IMR-90 (cell line): Measurements from ENCODE around the gene STUM. TPM values are rescaled to one million over a fixed set of nuclear protein-coding genes. Genes with fewer than 3 reads are reported as not detected.

Experiments used
- ATAC-seq: fragments of 200-7000 bp; cut with Tn5 transposase; 2 replicates; pipeline ENCODE4 v1.9.1; 2020; ENCODE audit warnings: low read depth, mild to moderate bottlenecking, moderate library complexity
- BruUV-seq: library from RNA; stranded (reverse); fragments of 400-500 nt; replicated peaks from 2 replicates; lab custom pipeline; 2021; lab: Mats Ljungman, UMichigan
- CTCF ChIA-PET: fragments of 300-600 bp; formaldehyde crosslinking; extraction: SDS; loops from one replicate; lab custom pipeline; 2021; ENCODE audit warnings: antibody characterized with exemption; lab: Yijun Ruan, JAX
- POLR2A ChIA-PET: fragments of 300-600 bp; sonication (Branson Sonifier 250); formaldehyde crosslinking; loops from one replicate; lab custom pipeline; 2022; ENCODE audit warnings: antibody characterized with exemption; ENCODE audit not compliant: unreplicated experiment; lab: Charles Lee
- DNase-seq: peaks from one replicate; pipeline ENCODE4 v3.0.0; 2013
- H2AFZ ChIP-seq: replicated peaks from 2 replicates; pipeline ENCODE3; 2013; ENCODE audit warnings: low read length, mild to moderate bottlenecking; ENCODE audit not compliant: poor library complexity
- H2AK5ac ChIP-seq: 2 replicates; pipeline ENCODE4 v1.6.1; 2013; ENCODE audit warnings: low read depth, low read length, inconsistent platforms
- H2AK9ac ChIP-seq: replicated peaks from 2 replicates; pipeline ENCODE3; 2013; ENCODE audit warnings: mild to moderate bottlenecking, low read depth, low read length, moderate library complexity; ENCODE audit not compliant: poor library complexity
- H2BK120ac ChIP-seq: 2 replicates; pipeline ENCODE4 v1.6.1; 2013; ENCODE audit warnings: low read depth, low read length, inconsistent platforms
- H2BK15ac ChIP-seq: 3 replicates; pipeline ENCODE4 v1.6.1; 2013; ENCODE audit warnings: low read depth, low read length, inconsistent platforms
- H2BK20ac ChIP-seq: 2 replicates; pipeline ENCODE4 v1.6.1; 2013; ENCODE audit warnings: low read depth, mild to moderate bottlenecking, inconsistent platforms, low read length, moderate library complexity
- H2BK5ac ChIP-seq: 2 replicates; pipeline ENCODE4 v1.6.1; 2013; ENCODE audit warnings: mild to moderate bottlenecking, low read depth, low read length, inconsistent platforms; ENCODE audit not compliant: poor library complexity, severe bottlenecking
- H3K14ac ChIP-seq: replicated peaks from 2 replicates; pipeline ENCODE4 v1.6.1; 2013; ENCODE audit warnings: low read depth, low read length, inconsistent platforms
- H3K18ac ChIP-seq: 2 replicates; pipeline ENCODE4 v1.6.1; 2013; ENCODE audit warnings: low read depth, low read length, control low read depth
- H3K23ac ChIP-seq: 2 replicates; pipeline ENCODE4 v1.6.1; 2013; ENCODE audit warnings: low read depth, low read length, inconsistent platforms
- H3K27ac ChIP-seq: 2 replicates; pipeline ENCODE4 v1.5.1; 2013; ENCODE audit warnings: mild to moderate bottlenecking, control low read depth, low read length; ENCODE audit not compliant: insufficient read depth
- H3K27me3 ChIP-seq: 2 replicates; pipeline ENCODE4 v1.6.1; 2013; ENCODE audit warnings: low read length; ENCODE audit not compliant: control insufficient read depth, insufficient read depth
- H3K36me3 ChIP-seq: 2 replicates; pipeline ENCODE4 v1.6.1; 2013; ENCODE audit warnings: low read length, mixed read lengths; ENCODE audit not compliant: control insufficient read depth, insufficient read depth
- H3K4ac ChIP-seq: 2 replicates; pipeline ENCODE4 v1.6.1; 2013; ENCODE audit warnings: low read depth, low read length, inconsistent platforms
- H3K4me1 ChIP-seq: 2 replicates; pipeline ENCODE4 v1.6.1; 2013; ENCODE audit warnings: low read length, mixed read lengths; ENCODE audit not compliant: control insufficient read depth, insufficient read depth
- H3K4me2 ChIP-seq: 2 replicates; pipeline ENCODE4 v1.6.1; 2013; ENCODE audit warnings: low read depth, mild to moderate bottlenecking, control low read depth, low read length, moderate library complexity
- H3K4me3 ChIP-seq: 2 replicates; pipeline ENCODE4 v1.5.1; 2013; ENCODE audit warnings: low read depth, mild to moderate bottlenecking, control low read depth, low read length, moderate library complexity; ENCODE audit not compliant: insufficient read depth
- H3K56ac ChIP-seq: 2 replicates; pipeline ENCODE4 v1.6.1; 2013; ENCODE audit warnings: low read length, inconsistent platforms; ENCODE audit not compliant: insufficient read depth; ENCODE audit errors: extremely low read depth
- H3K79me1 ChIP-seq, 2 experiments: 2 replicates each; pipeline ENCODE4 v1.6.1; 2013; ENCODE audit warnings: low read length in 2 of 2, inconsistent platforms in 1 of 2, low read depth in 1 of 2
- H3K9ac ChIP-seq: 2 replicates; pipeline ENCODE4 v1.6.1; 2013; ENCODE audit warnings: low read depth, low read length, control low read depth
- H3K9me1 ChIP-seq: 2 replicates; pipeline ENCODE4 v1.6.1; 2013; ENCODE audit warnings: low read length, inconsistent platforms; ENCODE audit not compliant: insufficient read depth
- H3K9me3 ChIP-seq: 2 replicates; pipeline ENCODE4 v1.6.1; 2013; ENCODE audit warnings: low read length; ENCODE audit not compliant: control insufficient read depth, insufficient read depth
- H4K20me1 ChIP-seq: 2 replicates; pipeline ENCODE4 v1.6.1; 2013; ENCODE audit warnings: low read length, inconsistent platforms; ENCODE audit not compliant: insufficient read depth
- H4K5ac ChIP-seq: 2 replicates; pipeline ENCODE4 v1.6.1; 2013; ENCODE audit warnings: mild to moderate bottlenecking, low read depth, low read length, control low read depth
- H4K8ac ChIP-seq, 2 experiments: 2 replicates each; pipeline ENCODE4 v1.6.1; 2013; ENCODE audit warnings: low read depth in 2 of 2, low read length in 2 of 2, control low read depth in 1 of 2, inconsistent platforms in 1 of 2
- H4K91ac ChIP-seq: 2 replicates; pipeline ENCODE4 v1.6.1; 2013; ENCODE audit warnings: low read depth, low read length, inconsistent platforms; ENCODE audit not compliant: insufficient read depth
- BHLHE40 ChIP-seq: fragments of 150-350 bp; IDR thresholded peaks from 2 replicates; pipeline ENCODE4 v1.6.1; 2016; ENCODE audit warnings: mild to moderate bottlenecking, low read depth, low read length
- CHD1 ChIP-seq: IDR thresholded peaks from 2 replicates; pipeline ENCODE4 v1.6.1; 2012; ENCODE audit warnings: low read depth, low read length, improper control_type of control experiment
- MAFK ChIP-seq: IDR thresholded peaks from 2 replicates; pipeline ENCODE4 v1.6.1; 2012; ENCODE audit warnings: low read depth, low read length, improper control_type of control experiment
- MAZ ChIP-seq: IDR thresholded peaks from 2 replicates; pipeline ENCODE4 v1.6.1; 2012; ENCODE audit warnings: low read depth, mild to moderate bottlenecking, low read length, improper control_type of control experiment, moderate library complexity, borderline replicate concordance
- MXI1 ChIP-seq: IDR thresholded peaks from 2 replicates; pipeline ENCODE4 v1.6.1; 2012; ENCODE audit warnings: low read depth, mild to moderate bottlenecking, low read length, moderate library complexity, borderline replicate concordance
- RCOR1 ChIP-seq: IDR thresholded peaks from 2 replicates; pipeline ENCODE4 v1.6.1; 2012; ENCODE audit warnings: mild to moderate bottlenecking, low read length, improper control_type of control experiment; ENCODE audit not compliant: insufficient replicate concordance
- RFX5 ChIP-seq: IDR thresholded peaks from 2 replicates; pipeline ENCODE4 v1.8.0; 2012; ENCODE audit warnings: low read depth, mild to moderate bottlenecking, low read length, moderate library complexity
- WGBS, 2 experiments: methylation state at CpG; one replicate each; pipeline versions ENCODE4 v1.1.5 to v1.1.7; 2013; ENCODE audit warnings: missing lambda C conversion rate in 2 of 2; ENCODE audit not compliant: insufficient read length in 1 of 2; ENCODE audit errors: extremely low coverage in 2 of 2; 5-methylcytosine and 5-hydroxymethylcytosine counted together
- dilution Hi-C: fragments of 300-500 bp; cut with HindIII; formaldehyde crosslinking; loops from one replicate; pipeline ENCODE4 v1.14.3; 2018; ENCODE audit warnings: low sequenced_read_pairs; ENCODE audit not compliant: unreplicated experiment
- in situ Hi-C: fragments of 300-500 bp; cut with MboI; formaldehyde crosslinking; loops from 3 replicates; pipeline ENCODE4 v1.14.3; 2019; ENCODE audit warnings: low sequenced_read_pairs, inconsistent platforms, mixed read lengths
- intact Hi-C: fragments of 100-400 bp; cut with micrococcal nuclease; formaldehyde crosslinking; loops from 2 replicates; pipeline ENCODE4 v1.10.0; 2022
- polyA plus RNA-seq, 3 experiments: library from polyadenylated mRNA; depleted of rRNA; stranded (reverse); fragments of >200 nt; gene quantifications; 2 replicates each; pipeline ENCODE4 v1.2.3, GENCODE V29; 2012; ENCODE audit warnings: low replicate concordance in 1 of 3
- total RNA-seq: library from RNA; depleted of rRNA; stranded (reverse); fragments of >200 nt; gene quantifications from 2 replicates; pipeline ENCODE4 v1.2.3, GENCODE V29; 2012
- TF ChIP-seq, protein P1 (sequence below): conservative IDR thresholded peaks from 2 replicates; pipeline ENCODE4 v1.5.1; 2012; ENCODE audit warnings: mild to moderate bottlenecking, low read depth, low read length, improper control_type of control experiment
- TF ChIP-seq, protein P2 (sequence below): fragments of 150-350 bp; IDR thresholded peaks from 2 replicates; pipeline ENCODE4 v1.6.1; 2016; ENCODE audit warnings: low read depth, mild to moderate bottlenecking, low read length, moderate library complexity, borderline replicate concordance

STUM gene
- total and polyA plus RNA-seq, 2 of the 4 experiments (the other 2 are of a cell fraction): not detected

DNA sequence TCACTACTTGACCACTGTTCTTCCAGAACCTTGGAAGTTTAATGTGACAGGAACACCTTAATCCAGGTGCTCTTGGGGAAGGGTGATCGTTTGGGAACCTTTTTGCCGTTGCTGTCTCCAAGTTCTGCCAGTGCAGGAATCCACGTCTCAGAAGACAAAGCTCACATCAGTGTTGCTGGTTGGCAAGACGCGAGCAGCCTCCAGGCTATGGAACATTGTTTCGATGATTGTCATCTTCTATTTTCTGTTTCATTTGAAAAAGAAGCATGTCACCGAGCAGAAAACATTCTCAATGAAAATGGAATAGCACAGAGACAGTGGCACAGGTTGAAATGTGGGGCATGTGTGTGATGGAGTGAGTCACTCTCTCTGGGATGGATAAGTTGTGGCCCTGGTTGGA is 11.7 kb downstream of the STUM start:
- Histone ChIP-seq H3K14ac (no peak overlapping the region), H3K4me1 (no peaks in the 10 kb centered on the region), H3K9me3 (no peaks in the 10 kb centered on the region), H2AFZ (no peak overlapping the region), H4K20me1 (no peaks in the 10 kb centered on the region), H3K56ac (no peak overlapping the region), H3K4me2 (no peak overlapping the region), H3K23ac (no peak overlapping the region), H2BK20ac (no peak overlapping the region), H3K36me3 (no peaks in the 10 kb centered on the region), H4K91ac (no peak overlapping the region), H4K8ac (no peak overlapping the region), H2AK9ac (no peak overlapping the region), H2BK120ac (no peak overlapping the region), H3K4me3 (no peak overlapping the region), H3K18ac (no peak overlapping the region), H3K27me3 (peaks cover 20% of the 10 kb centered on the region), H2AK5ac (no peak overlapping the region), H3K79me1 (no peaks in the 10 kb centered on the region), H2BK5ac (no peak overlapping the region), H3K4ac (no peak overlapping the region), H3K9ac (no peak overlapping the region), H2BK15ac (no peak overlapping the region), H4K5ac (no peak overlapping the region), H3K9me1 (no peaks in the 10 kb centered on the region), H3K27ac (no peak overlapping the region)
- BruUV-seq: no TSS peak
- DNase-seq (no peak), ATAC-seq (no peak)
- dilution Hi-C loops (no loop called here), intact Hi-C loops (no loop called here), in situ Hi-C loops (no loop called here)
- TF ChIP-seq MAZ (no peak), RCOR1 (no peak), MXI1 (no peak), CHD1 (no peak), RFX5 (no peak), BHLHE40 (no peak), MAFK (no peak)
- TF ChIP-seq, protein P1, sequence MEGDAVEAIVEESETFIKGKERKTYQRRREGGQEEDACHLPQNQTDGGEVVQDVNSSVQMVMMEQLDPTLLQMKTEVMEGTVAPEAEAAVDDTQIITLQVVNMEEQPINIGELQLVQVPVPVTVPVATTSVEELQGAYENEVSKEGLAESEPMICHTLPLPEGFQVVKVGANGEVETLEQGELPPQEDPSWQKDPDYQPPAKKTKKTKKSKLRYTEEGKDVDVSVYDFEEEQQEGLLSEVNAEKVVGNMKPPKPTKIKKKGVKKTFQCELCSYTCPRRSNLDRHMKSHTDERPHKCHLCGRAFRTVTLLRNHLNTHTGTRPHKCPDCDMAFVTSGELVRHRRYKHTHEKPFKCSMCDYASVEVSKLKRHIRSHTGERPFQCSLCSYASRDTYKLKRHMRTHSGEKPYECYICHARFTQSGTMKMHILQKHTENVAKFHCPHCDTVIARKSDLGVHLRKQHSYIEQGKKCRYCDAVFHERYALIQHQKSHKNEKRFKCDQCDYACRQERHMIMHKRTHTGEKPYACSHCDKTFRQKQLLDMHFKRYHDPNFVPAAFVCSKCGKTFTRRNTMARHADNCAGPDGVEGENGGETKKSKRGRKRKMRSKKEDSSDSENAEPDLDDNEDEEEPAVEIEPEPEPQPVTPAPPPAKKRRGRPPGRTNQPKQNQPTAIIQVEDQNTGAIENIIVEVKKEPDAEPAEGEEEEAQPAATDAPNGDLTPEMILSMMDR: no peak
- TF ChIP-seq, protein P2, sequence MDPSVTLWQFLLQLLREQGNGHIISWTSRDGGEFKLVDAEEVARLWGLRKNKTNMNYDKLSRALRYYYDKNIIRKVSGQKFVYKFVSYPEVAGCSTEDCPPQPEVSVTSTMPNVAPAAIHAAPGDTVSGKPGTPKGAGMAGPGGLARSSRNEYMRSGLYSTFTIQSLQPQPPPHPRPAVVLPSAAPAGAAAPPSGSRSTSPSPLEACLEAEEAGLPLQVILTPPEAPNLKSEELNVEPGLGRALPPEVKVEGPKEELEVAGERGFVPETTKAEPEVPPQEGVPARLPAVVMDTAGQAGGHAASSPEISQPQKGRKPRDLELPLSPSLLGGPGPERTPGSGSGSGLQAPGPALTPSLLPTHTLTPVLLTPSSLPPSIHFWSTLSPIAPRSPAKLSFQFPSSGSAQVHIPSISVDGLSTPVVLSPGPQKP: no peak
- ChIA-PET CTCF (no interaction called here), POLR2A (no interaction called here)
- WGBS, 2 experiments: no CpG with 5 or more reads among the region's 7 CpGs
